Immature natural killer cell (primary cell): Measurements from ENCODE around the gene EDN2. TPM values are rescaled to one million over a fixed set of nuclear protein-coding genes. Genes with fewer than 3 reads are reported as not detected.

Experiments used
- DNase-seq, 3 donors: peaks; one replicate each; pipeline ENCODE4 v3.0.0; 2022; ENCODE audit warnings: mixed read lengths in 1 of 3
- H3K27ac Mint-ChIP-seq, 6 donors: one replicate each; pipeline ENCODE4 v1.8.0; 2020; ENCODE audit warnings: mixed read lengths in 6 of 6, mild to moderate bottlenecking in 5 of 6, inconsistent platforms in 4 of 6, moderate library complexity in 3 of 6
- H3K27me3 Mint-ChIP-seq, 3 donors: one replicate each; pipeline ENCODE4 v1.8.0; 2020 to 2021; ENCODE audit warnings: low read depth in 3 of 3, mild to moderate bottlenecking in 3 of 3, mixed read lengths in 3 of 3, moderate library complexity in 3 of 3, inconsistent platforms in 1 of 3
- H3K36me3 Mint-ChIP-seq, 3 donors: one replicate each; pipeline ENCODE4 v1.8.0; 2020; ENCODE audit warnings: mixed read lengths in 3 of 3, inconsistent platforms in 2 of 3, mild to moderate bottlenecking in 2 of 3
- H3K4me1 Mint-ChIP-seq, 2 donors: one replicate each; pipeline ENCODE4 v1.8.0; 2020; ENCODE audit warnings: inconsistent platforms in 2 of 2, mild to moderate bottlenecking in 2 of 2, mixed read lengths in 2 of 2, moderate library complexity in 1 of 2
- H3K4me3 Mint-ChIP-seq, 5 donors: one replicate each; pipeline ENCODE4 v1.8.0; 2020; ENCODE audit warnings: mild to moderate bottlenecking in 5 of 5, mixed read lengths in 5 of 5, inconsistent platforms in 3 of 5, moderate library complexity in 3 of 5
- H3K9me3 Mint-ChIP-seq, 6 donors: one replicate each; pipeline ENCODE4 v1.8.0; 2020; ENCODE audit warnings: mild to moderate bottlenecking in 6 of 6, mixed read lengths in 6 of 6, inconsistent platforms in 4 of 6, moderate library complexity in 3 of 6
- polyA plus RNA-seq, 3 donors: library from polyadenylated mRNA; unstranded; fragments of 300-500 nt; fragmentation: Illumina TruSeq; gene quantifications; one replicate each; pipeline ENCODE4 v1.2.3, GENCODE V29; 2021

Gene EDN2
- polyA plus RNA-seq, 3 donors from 2014 or later = not detected

- H3K4me3 Mint-ChIP-seq = no peak overlapping the region
- H3K4me1 Mint-ChIP-seq = peaks cover 10 to 14% of the 10 kb centered on the region in 2 donors
- no peaks in the 10 kb centered on the region for H3K9me3 Mint-ChIP-seq
- DNase-seq = no peak
- peaks cover 4 to 8% (median 4%) of the 10 kb centered on the region in 3 donors for H3K36me3 Mint-ChIP-seq
- H3K27ac Mint-ChIP-seq = no peak overlapping the region
- peaks cover 1 to 9% (median 4%) of the 10 kb centered on the region in 3 donors for H3K27me3 Mint-ChIP-seq
Observed at GRCh38 chr1:41513383-41513735, 28.9 kb upstream of the EDN2 start.

- Mint-ChIP-seq H3K9me3 (no peaks in the 10 kb centered on the region), H3K4me3 (no peak overlapping the region), H3K36me3 (peaks cover 4 to 8% (median 4%) of the 10 kb centered on the region in 3 donors), H3K27me3 (peaks cover 1 to 9% (median 4%) of the 10 kb centered on the region in 3 donors), H3K27ac (no peak overlapping the region), H3K4me1 (peaks cover 10 to 14% of the 10 kb centered on the region in 2 donors)
- DNase-seq = no peak
Observed at GRCh38 chr1:41512701-41513382, 28.4 kb upstream of the EDN2 start.

- Mint-ChIP-seq H3K36me3 (peaks cover 4 to 8% (median 4%) of the 10 kb centered on the region in 3 donors), H3K4me1 (peaks cover under 1 to 2% of the 10 kb centered on the region in 2 donors), H3K9me3 (no peaks in the 10 kb centered on the region), H3K27ac (no peak overlapping the region), H3K4me3 (no peak overlapping the region), H3K27me3 (peaks cover under 1 to 4% (median 3%) of the 10 kb centered on the region in 3 donors)
- DNase-seq = no peak
Observed at GRCh38 chr1:41511239-41511540, 26.7 kb upstream of the EDN2 start.

- Mint-ChIP-seq H3K4me1 (no peaks in the 10 kb centered on the region), H3K27me3 (peaks cover 0 to 4% (median 3%) of the 10 kb centered on the region in 3 donors), H3K36me3 (peaks cover 4 to 8% (median 4%) of the 10 kb centered on the region in 3 donors), H3K9me3 (no peaks in the 10 kb centered on the region), H3K27ac (no peak overlapping the region), H3K4me3 (no peak overlapping the region)
- DNase-seq = no peak
Observed at GRCh38 chr1:41510531-41511238, 26.2 kb upstream of the EDN2 start.

- H3K27ac Mint-ChIP-seq = no peak overlapping the region
- DNase-seq = no peak
- no peaks in the 10 kb centered on the region for H3K9me3 Mint-ChIP-seq
- no peak overlapping the region for H3K4me3 Mint-ChIP-seq
- peaks cover 0 to 3% (median 2%) of the 10 kb centered on the region in 3 donors for H3K27me3 Mint-ChIP-seq
- H3K4me1 Mint-ChIP-seq = peaks cover 0 to 2% of the 10 kb centered on the region in 2 donors
- H3K36me3 Mint-ChIP-seq = peaks cover 4 to 8% (median 4%) of the 10 kb centered on the region in 3 donors
Observed at GRCh38 chr1:41509270-41509671, 24.8 kb upstream of the EDN2 start.

GRCh38 chr1:41508290-41508689 lies 23.8 kb upstream of the EDN2 start:
- Mint-ChIP-seq H3K36me3 (peaks cover 4 to 8% (median 4%) of the 10 kb centered on the region in 3 donors), H3K27me3 (peaks cover 0 to 3% (median 2%) of the 10 kb centered on the region in 3 donors), H3K27ac (no peak overlapping the region), H3K9me3 (no peaks in the 10 kb centered on the region), H3K4me1 (peaks cover 0 to 5% of the 10 kb centered on the region in 2 donors), H3K4me3 (no peak overlapping the region)
- no peak for DNase-seq

- DNase-seq = no peak
- no peaks in the 10 kb centered on the region for H3K9me3 Mint-ChIP-seq
- H3K4me3 Mint-ChIP-seq = no peak overlapping the region
- H3K4me1 Mint-ChIP-seq = peaks cover 0 to 5% of the 10 kb centered on the region in 2 donors
- no peak overlapping the region for H3K27ac Mint-ChIP-seq
- peaks cover 4 to 8% (median 4%) of the 10 kb centered on the region in 3 donors for H3K36me3 Mint-ChIP-seq
- H3K27me3 Mint-ChIP-seq = peaks cover 0 to 3% (median 2%) of the 10 kb centered on the region in 3 donors
Observed at GRCh38 chr1:41507836-41508235, 23.4 kb upstream of the EDN2 start.

- H3K4me3 Mint-ChIP-seq = no peak overlapping the region
- H3K27ac Mint-ChIP-seq = no peak overlapping the region
- H3K27me3 Mint-ChIP-seq = peaks cover under 1 to 3% (median under 1%) of the 10 kb centered on the region in 3 donors
- H3K36me3 Mint-ChIP-seq = peaks cover 4 to 8% (median 4%) of the 10 kb centered on the region in 3 donors
- DNase-seq = no peak
- H3K9me3 Mint-ChIP-seq = no peaks in the 10 kb centered on the region
- H3K4me1 Mint-ChIP-seq = peaks cover 0 to 5% of the 10 kb centered on the region in 2 donors
Observed at GRCh38 chr1:41507110-41507720, 22.7 kb upstream of the EDN2 start.

GRCh38 chr1:41504114-41505035 lies 19.9 kb upstream of the EDN2 start:
- Mint-ChIP-seq H3K27ac (peak overlapping the region in 1 of 6 donors; percentile 64), H3K36me3 (no peaks in the 10 kb centered on the region), H3K4me1 (peaks cover 0 to 5% of the 10 kb centered on the region in 2 donors), H3K9me3 (no peaks in the 10 kb centered on the region), H3K4me3 (no peak overlapping the region), H3K27me3 (peaks cover 0 to 1% (median 0%) of the 10 kb centered on the region in 3 donors)
- no peak for DNase-seq

GRCh38 chr1:41503538-41504113 lies 19.1 kb upstream of the EDN2 start:
- no peak overlapping the region for H3K27ac Mint-ChIP-seq
- H3K4me1 Mint-ChIP-seq = peaks cover 0 to 5% of the 10 kb centered on the region in 2 donors
- peaks cover 0 to 1% (median 0%) of the 10 kb centered on the region in 3 donors for H3K27me3 Mint-ChIP-seq
- no peak for DNase-seq
- H3K4me3 Mint-ChIP-seq = no peak overlapping the region
- no peaks in the 10 kb centered on the region for H3K9me3 Mint-ChIP-seq
- no peaks in the 10 kb centered on the region for H3K36me3 Mint-ChIP-seq

GRCh38 chr1:41502912-41503311 lies 18.4 kb upstream of the EDN2 start:
- H3K36me3 Mint-ChIP-seq = no peaks in the 10 kb centered on the region
- no peaks in the 10 kb centered on the region for H3K9me3 Mint-ChIP-seq
- peaks cover 0 to 1% (median 0%) of the 10 kb centered on the region in 3 donors for H3K27me3 Mint-ChIP-seq
- no peak overlapping the region for H3K4me3 Mint-ChIP-seq
- H3K4me1 Mint-ChIP-seq = peaks cover 0 to 5% of the 10 kb centered on the region in 2 donors
- no peak for DNase-seq
- no peak overlapping the region for H3K27ac Mint-ChIP-seq

GRCh38 chr1:41501581-41501980 lies 17.1 kb upstream of the EDN2 start:
- no peak overlapping the region for H3K27ac Mint-ChIP-seq
- H3K4me3 Mint-ChIP-seq = no peak overlapping the region
- DNase-seq = no peak
- H3K27me3 Mint-ChIP-seq = peaks cover 0 to 6% (median 3%) of the 10 kb centered on the region in 3 donors
- H3K9me3 Mint-ChIP-seq = no peaks in the 10 kb centered on the region
- H3K4me1 Mint-ChIP-seq = peaks cover 2 to 5% of the 10 kb centered on the region in 2 donors
- no peaks in the 10 kb centered on the region for H3K36me3 Mint-ChIP-seq
